ENCODE measurements around the gene CNOT6L.

DNA sequence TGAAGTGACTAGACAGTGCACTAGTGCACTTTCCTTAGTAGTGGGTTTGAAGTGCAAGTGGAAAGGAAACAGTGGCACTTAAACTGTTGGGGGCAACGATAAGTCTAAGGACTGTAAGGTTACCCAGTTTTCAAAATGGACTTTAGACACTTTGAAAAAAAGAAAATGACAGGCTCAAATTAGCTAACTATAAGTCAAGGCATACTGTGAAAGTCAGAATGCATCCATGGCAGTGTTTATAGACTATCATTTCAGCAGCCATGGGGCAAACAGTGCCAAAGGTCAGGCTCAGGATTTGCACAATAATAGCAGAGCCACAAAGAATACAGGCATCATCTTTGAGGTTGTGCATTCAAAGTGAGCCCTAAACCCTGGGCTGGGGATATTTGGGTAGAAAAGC is 109.1 kb downstream of the CNOT6L start:
- TF ChIP-seq, protein P1, sequence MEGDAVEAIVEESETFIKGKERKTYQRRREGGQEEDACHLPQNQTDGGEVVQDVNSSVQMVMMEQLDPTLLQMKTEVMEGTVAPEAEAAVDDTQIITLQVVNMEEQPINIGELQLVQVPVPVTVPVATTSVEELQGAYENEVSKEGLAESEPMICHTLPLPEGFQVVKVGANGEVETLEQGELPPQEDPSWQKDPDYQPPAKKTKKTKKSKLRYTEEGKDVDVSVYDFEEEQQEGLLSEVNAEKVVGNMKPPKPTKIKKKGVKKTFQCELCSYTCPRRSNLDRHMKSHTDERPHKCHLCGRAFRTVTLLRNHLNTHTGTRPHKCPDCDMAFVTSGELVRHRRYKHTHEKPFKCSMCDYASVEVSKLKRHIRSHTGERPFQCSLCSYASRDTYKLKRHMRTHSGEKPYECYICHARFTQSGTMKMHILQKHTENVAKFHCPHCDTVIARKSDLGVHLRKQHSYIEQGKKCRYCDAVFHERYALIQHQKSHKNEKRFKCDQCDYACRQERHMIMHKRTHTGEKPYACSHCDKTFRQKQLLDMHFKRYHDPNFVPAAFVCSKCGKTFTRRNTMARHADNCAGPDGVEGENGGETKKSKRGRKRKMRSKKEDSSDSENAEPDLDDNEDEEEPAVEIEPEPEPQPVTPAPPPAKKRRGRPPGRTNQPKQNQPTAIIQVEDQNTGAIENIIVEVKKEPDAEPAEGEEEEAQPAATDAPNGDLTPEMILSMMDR (IDR thresholded peaks at IDR 0.05) = no peak
- TF ChIP-seq POLR2A (IDR thresholded peaks at IDR 0.05) = no peak
